ENCODE results near the gene OARD1.
A peak's percentile ranks its signal among the peaks of the same experiment; 100 is the strongest.

The OARD1 gene

GRCh38 chr6:41051873-41052272 is 20.3 kb downstream of the OARD1 start:
- peak; percentile 71 for DNase-seq
- in situ Hi-C loops (cut with MboI; ENCODE audit: low pct_unique_long_range_greater_than_20kb, low sequenced_read_pairs) = no loop called here

GRCh38 chr6:41050536-41050935 is 21.6 kb downstream of the OARD1 start:
- in situ Hi-C loops (cut with MboI; ENCODE audit: low pct_unique_long_range_greater_than_20kb, low sequenced_read_pairs) = no loop called here
- no peak for DNase-seq

GRCh38 chr6:41049955-41050354 is 22.2 kb downstream of the OARD1 start:
- no peak for DNase-seq
- in situ Hi-C loops (cut with MboI; ENCODE audit: low pct_unique_long_range_greater_than_20kb, low sequenced_read_pairs) = no loop called here

- DNase-seq = no peak
- in situ Hi-C loops (cut with MboI; ENCODE audit: low pct_unique_long_range_greater_than_20kb, low sequenced_read_pairs) = no loop called here
Measured at GRCh38 chr6:41049521-41049920, 22.6 kb downstream of the OARD1 start.

- in situ Hi-C loops (cut with MboI; ENCODE audit: low pct_unique_long_range_greater_than_20kb, low sequenced_read_pairs) = no loop called here
- no peak for DNase-seq
Measured at GRCh38 chr6:41047745-41048732, 24.1 kb downstream of the OARD1 start.

GRCh38 chr6:41047306-41047705 is 24.9 kb downstream of the OARD1 start:
- DNase-seq = no peak
- in situ Hi-C loops (cut with MboI; ENCODE audit: low pct_unique_long_range_greater_than_20kb, low sequenced_read_pairs) = no loop called here

- DNase-seq = no peak
- in situ Hi-C loops (cut with MboI; ENCODE audit: low pct_unique_long_range_greater_than_20kb, low sequenced_read_pairs) = no loop called here
Measured at GRCh38 chr6:41046084-41046483, 26.1 kb downstream of the OARD1 start.

GRCh38 chr6:41045664-41046063 is 26.5 kb downstream of the OARD1 start:
- in situ Hi-C loops (cut with MboI; ENCODE audit: low pct_unique_long_range_greater_than_20kb, low sequenced_read_pairs) = no loop called here
- DNase-seq = no peak

GRCh38 chr6:41043151-41043550 is 29.0 kb downstream of the OARD1 start:
- DNase-seq = no peak
- in situ Hi-C loops (cut with MboI; ENCODE audit: low pct_unique_long_range_greater_than_20kb, low sequenced_read_pairs) = no loop called here

GRCh38 chr6:41042226-41043055 is 29.7 kb downstream of the OARD1 start, which contains the start of gene TSPO2:
Gene TSPO2, plus strand, starts transcription at chr6:41042467. Its CDS starts 519 bp downstream, at chr6:41042986.
- DNase-seq = no peak
- in situ Hi-C loops (cut with MboI; ENCODE audit: low pct_unique_long_range_greater_than_20kb, low sequenced_read_pairs) = no loop called here

GRCh38 chr6:41040940-41041536 is 31.1 kb downstream of the OARD1 start:
- in situ Hi-C loops (cut with MboI; ENCODE audit: low pct_unique_long_range_greater_than_20kb, low sequenced_read_pairs) = no loop called here
- no peak for DNase-seq

GRCh38 chr6:41040101-41040939 is 31.8 kb downstream of the OARD1 start:
- in situ Hi-C loops (cut with MboI; ENCODE audit: low pct_unique_long_range_greater_than_20kb, low sequenced_read_pairs) = no loop called here
- no peak for DNase-seq

- DNase-seq = peak; percentile 53
- in situ Hi-C loops (cut with MboI; ENCODE audit: low pct_unique_long_range_greater_than_20kb, low sequenced_read_pairs) = no loop called here
Measured at GRCh38 chr6:41039060-41039998, 32.8 kb downstream of the OARD1 start, which contains the start of gene UNC5CL. Gene UNC5CL, minus strand, starts transcription at chr6:41039221. Its CDS starts 4,147 bp downstream, at chr6:41035074.

GRCh38 chr6:41038205-41038604 is 34.0 kb downstream of the OARD1 start:
- no peak for DNase-seq
- in situ Hi-C loops (cut with MboI; ENCODE audit: low pct_unique_long_range_greater_than_20kb, low sequenced_read_pairs) = no loop called here

- in situ Hi-C loops (cut with MboI; ENCODE audit: low pct_unique_long_range_greater_than_20kb, low sequenced_read_pairs) = no loop called here
- no peak for DNase-seq
Measured at GRCh38 chr6:41037107-41037900, 34.9 kb downstream of the OARD1 start.

GRCh38 chr6:41036601-41037000 is 35.6 kb downstream of the OARD1 start:
- DNase-seq = no peak
- in situ Hi-C loops (cut with MboI; ENCODE audit: low pct_unique_long_range_greater_than_20kb, low sequenced_read_pairs) = no loop called here

GRCh38 chr6:41036186-41036585 is 36.0 kb downstream of the OARD1 start:
- in situ Hi-C loops (cut with MboI; ENCODE audit: low pct_unique_long_range_greater_than_20kb, low sequenced_read_pairs) = no loop called here
- DNase-seq = no peak
